Small intestine (tissue), 16 donors: ENCODE results near the gene TCTN1. TPM values are rescaled to one million over a fixed set of nuclear protein-coding genes. Genes with fewer than 3 reads are reported as not detected.
"Not testable (repeated sequence)": the region's sequence is repeated elsewhere in the genome, so short reads cannot be mapped to it uniquely, and the experiment has no call there.

ENCODE experiments used
- DNase-seq, 2 donors: peaks; one replicate each; pipeline versions ENCODE4 v3.0.0 to v3.0.0-alpha.2; 2013
- FAIRE-seq: peaks from 2 replicates; lab custom pipeline; 2012; peaks lifted over from hg19 to GRCh38; lab: Jason Lieb, UNC
- H3K27ac ChIP-seq, 3 donors: one replicate each; pipeline ENCODE4 v1.5.1; 2013; ENCODE audit warnings: low read length in 2 of 3, mild to moderate bottlenecking in 2 of 3, control low read depth in 1 of 3, inconsistent platforms in 1 of 3, low read depth in 1 of 3, moderate library complexity in 1 of 3
- H3K27me3 ChIP-seq, 3 donors: one replicate each; pipeline ENCODE4 v1.6.1; 2013; ENCODE audit warnings: low read length in 3 of 3, inconsistent platforms in 1 of 3; ENCODE audit not compliant: control insufficient read depth in 3 of 3, insufficient read depth in 3 of 3
- H3K36me3 ChIP-seq, 3 donors: one replicate each; pipeline ENCODE4 v1.6.1; 2013; ENCODE audit warnings: low read length in 3 of 3, inconsistent platforms in 1 of 3, low read depth in 1 of 3, mild to moderate bottlenecking in 1 of 3, moderate library complexity in 1 of 3; ENCODE audit not compliant: control insufficient read depth in 3 of 3, insufficient read depth in 2 of 3
- H3K4me1 ChIP-seq, 3 donors: one replicate each; pipeline ENCODE4 v1.6.1; 2013; ENCODE audit warnings: low read length in 2 of 3, inconsistent platforms in 1 of 3, low read depth in 1 of 3, mild to moderate bottlenecking in 1 of 3, moderate library complexity in 1 of 3; ENCODE audit not compliant: control insufficient read depth in 3 of 3, insufficient read depth in 2 of 3
- H3K4me3 ChIP-seq, 3 donors: one replicate each; pipeline ENCODE4 v1.5.1; 2013; ENCODE audit warnings: low read length in 3 of 3, control low read depth in 1 of 3, inconsistent platforms in 1 of 3, low read depth in 1 of 3, mild to moderate bottlenecking in 1 of 3, moderate library complexity in 1 of 3
- H3K9me3 ChIP-seq, 2 donors: one replicate each; pipeline ENCODE4 v1.6.1; 2013; ENCODE audit warnings: low read depth in 1 of 2, low read length in 1 of 2; ENCODE audit not compliant: control insufficient read depth in 2 of 2, insufficient read depth in 1 of 2
- WGBS, 3 donors: extraction: QIAGEN DNeasy Blood & Tissue Kit; methylation state at CpG; one replicate each; pipeline ENCODE4 v1.1.7; 2013; 5-methylcytosine and 5-hydroxymethylcytosine counted together
- long read RNA-seq, 10 donors: transcript quantifications; one replicate each; lab custom pipeline, GENCODE V29; 2026
- polyA plus RNA-seq, 4 donors: library from polyadenylated mRNA; stranded (reverse) in 3 of 4; unstranded in 1 of 4; fragments of 200-250 nt in 3 of 4; fragments of 120-200 nt in 1 of 4; gene quantifications; one replicate each; pipeline versions ENCODE4 v1.2.1 to v1.2.3, GENCODE V29; 2013
- donor health status: healthy with polysubstance abuse.
- donor health status: control.
- donor health status: control.
- donor health status: Bipolar disorder and iron deficiency.
- donor health status: healthy.

The TCTN1 gene
- 10 to 100 TPM in 1 of 4 donors, 1 to 10 TPM in 2, under 1 TPM in 1; 0.67 to 25.2 (median 3.6) TPM for polyA plus RNA-seq
- long read RNA-seq, donor 1, full-length matches to known transcripts: 5 of 5 reads
- long read RNA-seq, donor 1, partial matches to known transcripts: 0 of 5 reads
- long read RNA-seq, donor 1, other reads (novel, unspliced or antisense): 0 of 5 reads
- long read RNA-seq, donor 2, partial matches to known transcripts: 0 of 2 reads
- long read RNA-seq, donor 2, other reads (novel, unspliced or antisense): 0 of 2 reads
- long read RNA-seq, donor 3, full-length matches to known transcripts: 4 of 4 reads
- long read RNA-seq, donor 3, partial matches to known transcripts: 0 of 4 reads
- long read RNA-seq, donor 3, other reads (novel, unspliced or antisense): 0 of 4 reads
- long read RNA-seq, donor 4: 0 reads
- long read RNA-seq, donor 5, partial matches to known transcripts: 0 of 1 reads
- long read RNA-seq, donor 5, other reads (novel, unspliced or antisense): 0 of 1 reads
- long read RNA-seq, donor 6: 0 reads
- long read RNA-seq, donor 7: 0 reads
- long read RNA-seq, donor 8, partial matches to known transcripts: 0 of 1 reads
- long read RNA-seq, donor 8, other reads (novel, unspliced or antisense): 0 of 1 reads
- long read RNA-seq, donor 9, partial matches to known transcripts: 0 of 1 reads
- long read RNA-seq, donor 9, other reads (novel, unspliced or antisense): 0 of 1 reads
- long read RNA-seq, donor 10, full-length matches to known transcripts: 9 of 14 reads
- long read RNA-seq, donor 10, partial matches to known transcripts: 0 of 14 reads
- long read RNA-seq, donor 10, other reads (novel, unspliced or antisense): 5 of 14 reads

GRCh38 chr12:110613771-110614684 is at the start of gene TCTN1:
TCTN1 (plus strand) TSS chr12:110614129; CDS start chr12:110614183, 54 bp downstream.
- Histone ChIP-seq H3K36me3 (peaks cover 0 to 2% (median 0%) of the 10 kb centered on the region in 3 donors), H3K27me3 (no peaks in the 10 kb centered on the region), H3K9me3 (no peaks in the 10 kb centered on the region), H3K4me1 (peaks cover 0 to 7% (median 0%) of the 10 kb centered on the region in 3 donors), H3K27ac (peak within 1 kb of the TSS in 2 of 3 donors; percentile 60 to 72), H3K4me3 (peak within 1 kb of the TSS; percentile 55 to 93 (median 58))
- DNase-seq (peak; percentile 90 to 97), FAIRE-seq (no peak)
- WGBS, 3 donors: 2 to 3% (median 3%) methylated on average over 48 to 60 of the region's 60 CpGs

GRCh38 chr12:110564471-110564991 is 49.4 kb upstream of the TCTN1 start:
- Histone ChIP-seq H3K27ac (no peak overlapping the region), H3K36me3 (peaks cover 0 to 4% (median 0%) of the 10 kb centered on the region in 3 donors), H3K4me1 (peaks cover 8 to 17% (median 9%) of the 10 kb centered on the region in 3 donors), H3K4me3 (no peak overlapping the region), H3K9me3 (peaks cover 0 to 13% of the 10 kb centered on the region in 2 donors), H3K27me3 (no peaks in the 10 kb centered on the region)
- DNase-seq: no peak
- FAIRE-seq: no peak
- WGBS, 3 donors: 66 to 72% (median 71%) methylated on average over 8 of the region's 8 CpGs

GRCh38 chr12:110565894-110566871 is 47.7 kb upstream of the TCTN1 start:
- Histone ChIP-seq H3K36me3 (no peaks in the 10 kb centered on the region), H3K4me3 (no peak overlapping the region), H3K4me1 (peaks cover 8 to 13% (median 9%) of the 10 kb centered on the region in 3 donors), H3K9me3 (peaks cover 0 to 13% of the 10 kb centered on the region in 2 donors), H3K27me3 (no peaks in the 10 kb centered on the region), H3K27ac (no peak overlapping the region)
- no peak for DNase-seq
- FAIRE-seq: no peak
- 67 to 85% (median 74%) methylated on average over 8 of the region's 8 CpGs for WGBS, 3 donors

- DNase-seq (no peak), FAIRE-seq (no peak)
- Histone ChIP-seq H3K27me3 (no peaks in the 10 kb centered on the region), H3K27ac (no peak overlapping the region), H3K4me3 (no peak overlapping the region), H3K4me1 (peaks cover 7 to 13% (median 8%) of the 10 kb centered on the region in 3 donors), H3K36me3 (no peaks in the 10 kb centered on the region), H3K9me3 (peaks cover 0 to 15% of the 10 kb centered on the region in 2 donors)
- WGBS, 3 donors: 95 to 96% (median 96%) methylated on average over 5 of the region's 5 CpGs
These were observed 46.9 kb upstream of the TCTN1 start for GRCh38 chr12:110566993-110567392.

GRCh38 chr12:110568752-110569151 is 45.2 kb upstream of the TCTN1 start:
- Histone ChIP-seq H3K27ac (no peak overlapping the region), H3K4me3 (no peak overlapping the region), H3K9me3 (peaks cover 0 to 20% of the 10 kb centered on the region in 2 donors), H3K4me1 (peaks cover 4 to 13% (median 7%) of the 10 kb centered on the region in 3 donors), H3K36me3 (no peaks in the 10 kb centered on the region), H3K27me3 (no peaks in the 10 kb centered on the region)
- WGBS, 3 donors: 97% methylated on average over 6 of the region's 6 CpGs
- FAIRE-seq: no peak
- no peak for DNase-seq

GRCh38 chr12:110569838-110570237 is 44.1 kb upstream of the TCTN1 start:
- WGBS, 3 donors: no CpG with 5 or more reads among the region's 2 CpGs
- H3K27ac ChIP-seq, H3K4me3 ChIP-seq, FAIRE-seq, H3K27me3 ChIP-seq, H3K36me3 ChIP-seq, DNase-seq: not testable (repeated sequence)
- Histone ChIP-seq H3K9me3 (peaks cover 0 to 20% of the 10 kb centered on the region in 2 donors), H3K4me1 (peaks cover 5 to 11% (median 11%) of the 10 kb centered on the region in 3 donors)

GRCh38 chr12:110570798-110571197 is 43.1 kb upstream of the TCTN1 start:
- H3K9me3 ChIP-seq: peaks cover 0 to 20% of the 10 kb centered on the region in 2 donors
- not testable (repeated sequence) for H3K27ac ChIP-seq, H3K4me3 ChIP-seq, H3K36me3 ChIP-seq, DNase-seq, H3K27me3 ChIP-seq, FAIRE-seq
- H3K4me1 ChIP-seq: peaks cover 4 to 17% (median 12%) of the 10 kb centered on the region in 3 donors
- WGBS, 3 donors: 97 to 99% (median 98%) methylated on average over 16 of the region's 16 CpGs
